ENCODE data around the gene RHD.

DNA sequence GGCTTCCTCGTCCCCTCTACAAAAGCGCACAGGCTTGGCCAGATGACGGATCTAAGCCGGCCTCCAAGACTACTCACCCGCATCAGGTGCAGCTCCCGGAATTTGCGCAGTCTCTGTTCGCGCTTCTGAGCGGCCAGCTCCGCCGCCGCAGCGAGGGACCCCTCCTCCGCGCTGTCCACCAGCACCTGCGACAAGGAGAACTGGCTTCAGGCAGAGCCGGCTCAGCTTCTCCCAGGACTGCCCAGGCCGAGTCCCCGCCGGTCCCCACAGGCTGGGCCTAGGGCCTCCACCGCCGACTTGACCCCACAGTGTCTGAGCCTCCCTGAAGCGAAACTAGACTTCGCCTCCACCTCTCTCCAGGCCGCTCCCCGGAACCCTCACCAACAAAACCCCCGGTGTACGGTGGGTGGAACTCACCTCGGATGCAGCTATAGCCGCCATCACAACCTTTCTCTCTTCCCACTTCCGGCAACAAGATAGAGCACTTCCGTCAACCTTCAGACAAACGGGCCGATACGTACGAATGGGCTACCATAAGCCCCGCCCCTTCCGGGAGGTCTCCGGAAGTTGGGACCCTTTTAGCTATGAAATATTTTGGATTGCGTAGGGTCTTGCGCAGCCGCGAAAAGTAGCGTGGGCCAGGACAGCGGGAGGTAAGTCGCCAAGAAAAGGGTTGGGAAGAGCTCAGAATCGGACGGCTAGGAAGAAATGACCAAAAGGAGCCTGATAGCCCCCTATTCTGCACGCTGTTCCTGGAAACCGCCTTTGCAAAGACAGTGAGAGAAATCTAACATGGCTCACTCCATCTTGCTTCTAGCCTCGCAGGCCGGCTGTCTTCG lies 40.1 kb upstream of the RHD start, which contains the start of gene SYF2:
- TF ChIP-seq, protein P1, sequence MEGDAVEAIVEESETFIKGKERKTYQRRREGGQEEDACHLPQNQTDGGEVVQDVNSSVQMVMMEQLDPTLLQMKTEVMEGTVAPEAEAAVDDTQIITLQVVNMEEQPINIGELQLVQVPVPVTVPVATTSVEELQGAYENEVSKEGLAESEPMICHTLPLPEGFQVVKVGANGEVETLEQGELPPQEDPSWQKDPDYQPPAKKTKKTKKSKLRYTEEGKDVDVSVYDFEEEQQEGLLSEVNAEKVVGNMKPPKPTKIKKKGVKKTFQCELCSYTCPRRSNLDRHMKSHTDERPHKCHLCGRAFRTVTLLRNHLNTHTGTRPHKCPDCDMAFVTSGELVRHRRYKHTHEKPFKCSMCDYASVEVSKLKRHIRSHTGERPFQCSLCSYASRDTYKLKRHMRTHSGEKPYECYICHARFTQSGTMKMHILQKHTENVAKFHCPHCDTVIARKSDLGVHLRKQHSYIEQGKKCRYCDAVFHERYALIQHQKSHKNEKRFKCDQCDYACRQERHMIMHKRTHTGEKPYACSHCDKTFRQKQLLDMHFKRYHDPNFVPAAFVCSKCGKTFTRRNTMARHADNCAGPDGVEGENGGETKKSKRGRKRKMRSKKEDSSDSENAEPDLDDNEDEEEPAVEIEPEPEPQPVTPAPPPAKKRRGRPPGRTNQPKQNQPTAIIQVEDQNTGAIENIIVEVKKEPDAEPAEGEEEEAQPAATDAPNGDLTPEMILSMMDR (IDR thresholded peaks at IDR 0.05), result peak in 1 of 6 experiments; percentile 1
- TF ChIP-seq POLR2A (IDR thresholded peaks at IDR 0.05), result peak; percentile 17 to 65

All from thyroid gland (tissue), 4 donors.